CD8-positive, alpha-beta memory T cell (primary cell): ENCODE data around the gene C5orf15. TPM values are rescaled to one million over a fixed set of nuclear protein-coding genes. Genes with fewer than 3 reads are reported as not detected.
A peak's percentile ranks its signal among the peaks of the same experiment; 100 is the strongest.

Source experiments
- CTCF ChIA-PET: fragments of 350-600 bp; sonication (Branson Sonifier 250); formaldehyde crosslinking; loops from one replicate; lab custom pipeline; 2021; ENCODE audit warnings: antibody characterized with exemption; lab: Charles Lee
- POLR2A ChIA-PET: fragments of 350-600 bp; sonication (Branson Sonifier 250); formaldehyde crosslinking; loops from one replicate; lab custom pipeline; 2021; ENCODE audit warnings: antibody characterized with exemption; lab: Charles Lee
- DNase-seq, 5 donors: peaks; one replicate each; pipeline versions ENCODE4 v3.0.0 to v3.0.0-alpha.2; 2020 to 2022; ENCODE audit warnings: mixed read lengths in 1 of 5
- H3K27ac ChIP-seq: one replicate; pipeline ENCODE4 v1.7.0; 2013; ENCODE audit warnings: low read depth, mild to moderate bottlenecking, low read length, moderate library complexity
- H3K27me3 ChIP-seq: 2 replicates; pipeline ENCODE4 v1.7.0; 2013; ENCODE audit warnings: low read length, mild to moderate bottlenecking; ENCODE audit not compliant: insufficient read depth, poor library complexity, severe bottlenecking
- H3K36me3 ChIP-seq: 2 replicates; pipeline ENCODE4 v1.7.0; 2013; ENCODE audit warnings: mild to moderate bottlenecking, low read length, moderate library complexity; ENCODE audit not compliant: insufficient read depth
- H3K4me1 ChIP-seq: 2 replicates; pipeline ENCODE4 v1.7.0; 2013; ENCODE audit warnings: mild to moderate bottlenecking, low read length, moderate library complexity; ENCODE audit not compliant: insufficient read depth
- H3K4me3 ChIP-seq: 2 replicates; pipeline ENCODE4 v1.7.0; 2013; ENCODE audit warnings: mild to moderate bottlenecking, low read length
- H3K9me3 ChIP-seq: 2 replicates; pipeline ENCODE4 v1.7.0; 2013; ENCODE audit warnings: mild to moderate bottlenecking, low read length
- H3K27ac Mint-ChIP-seq, 8 donors: one replicate each; pipeline ENCODE4 v1.8.0; 2020 to 2021; ENCODE audit warnings: mixed read lengths in 8 of 8, mild to moderate bottlenecking in 6 of 8, inconsistent platforms in 3 of 8, moderate library complexity in 3 of 8
- H3K27me3 Mint-ChIP-seq, 2 donors: one replicate each; pipeline ENCODE4 v1.8.0; 2020 to 2021; ENCODE audit warnings: mixed read lengths in 2 of 2, mild to moderate bottlenecking in 1 of 2, moderate library complexity in 1 of 2
- H3K36me3 Mint-ChIP-seq, 3 donors: one replicate each; pipeline ENCODE4 v1.8.0; 2020 to 2021; ENCODE audit warnings: mixed read lengths in 3 of 3, inconsistent platforms in 1 of 3, mild to moderate bottlenecking in 1 of 3
- H3K4me1 Mint-ChIP-seq, 3 donors: one replicate each; pipeline ENCODE4 v1.8.0; 2020 to 2021; ENCODE audit warnings: mixed read lengths in 3 of 3, inconsistent platforms in 1 of 3, mild to moderate bottlenecking in 1 of 3
- H3K4me3 Mint-ChIP-seq, 7 donors: one replicate each; pipeline ENCODE4 v1.8.0; 2020 to 2021; ENCODE audit warnings: mixed read lengths in 7 of 7, mild to moderate bottlenecking in 6 of 7, moderate library complexity in 4 of 7, inconsistent platforms in 2 of 7
- H3K9me3 Mint-ChIP-seq, 5 donors: one replicate each; pipeline ENCODE4 v1.8.0; 2020 to 2022; ENCODE audit warnings: mixed read lengths in 5 of 5, mild to moderate bottlenecking in 3 of 5, moderate library complexity in 2 of 5, inconsistent platforms in 1 of 5
- polyA plus RNA-seq: library from polyadenylated mRNA; unstranded; fragments of 300-500 nt; fragmentation: Illumina TruSeq; gene quantifications from one replicate; pipeline ENCODE4 v1.2.3, GENCODE V29; 2021
- total RNA-seq, 2 experiments: library from RNA; stranded (reverse); gene quantifications; one replicate each; pipeline ENCODE4 v1.2.3, GENCODE V29; 2021

Gene C5orf15
- total and polyA plus RNA-seq, 3 experiments from 2014 or later = 21.7 to 25.4 (median 21.8) TPM

DNA sequence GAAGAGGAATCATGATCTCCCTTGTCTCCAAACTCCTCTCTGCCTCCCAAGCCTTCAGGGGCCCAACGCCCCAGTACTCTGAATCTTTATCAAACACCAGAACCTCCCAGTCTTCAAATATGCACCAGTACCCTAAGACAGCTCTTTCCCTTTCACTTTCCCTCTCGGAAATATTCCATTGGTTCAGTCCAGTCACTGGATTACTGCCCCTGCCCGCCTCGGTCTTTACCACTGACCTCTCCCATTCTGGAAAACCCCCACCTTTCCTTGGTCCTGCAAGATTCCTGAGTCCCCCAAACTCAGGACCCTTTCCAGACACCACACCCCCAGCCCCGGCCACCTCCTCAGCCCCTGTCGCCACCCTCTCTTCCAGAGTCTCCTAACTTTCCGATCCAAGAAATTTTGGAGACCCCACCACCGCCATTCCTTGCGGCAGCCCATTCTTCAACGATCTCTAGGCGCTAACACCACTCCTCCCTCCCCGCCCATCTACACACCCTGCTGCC lies 674 bp downstream of the C5orf15 start:
- Histone ChIP-seq H3K4me3 (peak overlapping the region; percentile 92), H3K27me3 (no peaks in the 10 kb centered on the region), H3K4me1 (peaks cover 30% of the 10 kb centered on the region), H3K9me3 (no peaks in the 10 kb centered on the region), H3K27ac (peak overlapping the region; percentile 92), H3K36me3 (no peaks in the 10 kb centered on the region)
- CTCF ChIA-PET = no interaction called here
- Mint-ChIP-seq H3K27me3 (no peaks in the 10 kb centered on the region), H3K4me3 (peak overlapping the region; percentile 94 to 98 (median 97)), H3K36me3 (peaks cover 0 to 41% (median 7%) of the 10 kb centered on the region in 3 donors), H3K9me3 (no peaks in the 10 kb centered on the region), H3K4me1 (peaks cover 46 to 67% (median 66%) of the 10 kb centered on the region in 3 donors), H3K27ac (peak overlapping the region; percentile 97 to 100 (median 98))
- DNase-seq = peak in 3 of 5 donors; percentile 6 to 13 (median 11)
- POLR2A ChIA-PET = no interaction called here

DNA sequence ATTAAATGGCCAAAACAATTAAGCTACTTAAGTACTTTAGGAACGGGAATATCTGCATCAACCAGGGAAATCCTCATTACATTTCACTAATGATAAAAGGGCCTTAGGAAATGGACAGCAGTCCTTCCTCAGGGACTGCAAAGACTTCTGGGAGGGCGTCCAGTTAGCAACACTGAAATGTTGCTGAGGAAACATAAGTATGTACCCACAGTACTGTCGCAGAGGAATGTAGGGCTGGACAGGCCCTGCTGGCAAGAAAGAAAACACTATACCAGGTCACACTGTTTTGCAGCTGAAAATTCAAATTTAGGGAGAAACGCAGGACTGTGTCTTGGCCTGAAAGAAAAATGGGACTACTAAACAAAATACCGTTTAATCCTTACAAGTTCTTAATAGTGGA lies 1.3 kb downstream of the C5orf15 start:
- Histone ChIP-seq H3K27ac (peak overlapping the region; percentile 92), H3K9me3 (no peaks in the 10 kb centered on the region), H3K4me3 (no peak overlapping the region), H3K4me1 (peaks cover 34% of the 10 kb centered on the region), H3K36me3 (no peaks in the 10 kb centered on the region), H3K27me3 (no peaks in the 10 kb centered on the region)
- peaks cover 52 to 73% (median 72%) of the 10 kb centered on the region in 3 donors for H3K4me1 Mint-ChIP-seq
- CTCF ChIA-PET = no interaction called here
- peak overlapping the region; percentile 60 to 100 (median 98) for H3K27ac Mint-ChIP-seq
- POLR2A ChIA-PET = no interaction called here
- no peaks in the 10 kb centered on the region for H3K27me3 Mint-ChIP-seq
- peak overlapping the region; percentile 94 to 98 (median 97) for H3K4me3 Mint-ChIP-seq
- peaks cover 0 to 35% (median 7%) of the 10 kb centered on the region in 3 donors for H3K36me3 Mint-ChIP-seq
- H3K9me3 Mint-ChIP-seq = no peaks in the 10 kb centered on the region
- no peak for DNase-seq

DNA sequence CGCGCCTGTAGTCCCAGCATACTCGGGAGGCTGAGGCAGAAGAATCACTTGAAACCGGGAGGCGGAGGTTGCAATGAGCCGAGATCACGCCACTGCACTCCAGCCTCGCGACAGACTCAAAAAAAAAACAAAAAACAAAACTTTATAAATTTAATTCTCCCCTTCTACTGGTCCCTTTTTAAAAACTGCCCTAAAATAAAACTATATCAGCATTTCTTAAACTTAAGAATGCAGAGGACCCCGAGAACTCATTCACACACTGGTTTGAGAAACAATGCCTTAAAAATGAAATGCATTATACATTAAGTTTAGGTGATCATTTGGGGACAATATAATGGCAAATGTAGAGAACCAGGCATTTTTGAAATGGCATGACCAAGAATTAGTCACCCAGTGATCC lies 2.3 kb downstream of the C5orf15 start:
- H3K9me3 Mint-ChIP-seq = no peaks in the 10 kb centered on the region
- peak overlapping the region in 4 of 8 donors; percentile 14 to 97 (median 60) for H3K27ac Mint-ChIP-seq
- no peak overlapping the region for H3K4me3 ChIP-seq
- no peaks in the 10 kb centered on the region for H3K9me3 ChIP-seq
- H3K27me3 Mint-ChIP-seq = no peaks in the 10 kb centered on the region
- DNase-seq = no peak
- H3K36me3 ChIP-seq = no peaks in the 10 kb centered on the region
- H3K4me3 Mint-ChIP-seq = peak overlapping the region in 1 of 7 donors; percentile 95
- no peak overlapping the region for H3K27ac ChIP-seq
- ChIA-PET POLR2A (no interaction called here), CTCF (no interaction called here)
- peaks cover 52 to 74% (median 73%) of the 10 kb centered on the region in 3 donors for H3K4me1 Mint-ChIP-seq
- H3K36me3 Mint-ChIP-seq = peaks cover 0 to 26% (median 7%) of the 10 kb centered on the region in 3 donors
- peaks cover 34% of the 10 kb centered on the region for H3K4me1 ChIP-seq
- H3K27me3 ChIP-seq = no peaks in the 10 kb centered on the region

DNA sequence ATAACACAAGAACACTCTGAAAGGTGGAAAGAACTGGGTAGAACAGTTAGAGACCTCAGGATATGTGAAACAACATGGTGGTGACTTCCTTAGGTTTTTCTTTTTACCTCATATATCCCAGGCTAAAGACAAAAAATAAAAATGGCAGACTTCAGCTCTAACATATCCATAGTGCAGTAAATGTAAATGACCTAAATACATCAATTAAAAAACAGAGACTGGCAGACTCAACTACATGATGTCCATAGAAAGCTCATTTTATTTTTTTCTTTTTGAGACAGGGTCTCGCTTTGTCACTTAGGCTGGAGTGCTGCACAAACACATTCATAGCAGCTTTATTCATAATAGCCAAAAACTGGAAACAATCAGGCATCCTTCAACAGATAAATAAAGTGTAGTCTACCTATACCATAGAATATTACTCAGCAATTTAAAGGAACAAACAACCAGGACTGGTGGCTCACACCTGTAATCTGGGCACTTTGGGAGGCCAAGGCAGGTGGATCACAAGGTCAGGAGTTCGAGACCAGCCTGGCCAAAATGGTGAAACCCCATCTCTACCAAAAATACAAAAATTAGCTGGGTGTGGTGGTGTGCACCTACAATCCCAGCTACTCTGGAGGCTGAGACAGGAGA lies 4.8 kb downstream of the C5orf15 start:
- no peaks in the 10 kb centered on the region for H3K27me3 Mint-ChIP-seq
- peak overlapping the region in 1 of 7 donors; percentile 25 for H3K4me3 Mint-ChIP-seq
- no peaks in the 10 kb centered on the region for H3K9me3 Mint-ChIP-seq
- H3K9me3 ChIP-seq = no peaks in the 10 kb centered on the region
- ChIA-PET CTCF (interaction anchor here (1.3 to 1.6 kb wide), 2 partner anchors 10 to 16 kb away, joined by 4 to 5 read pairs; no protein-coding TSS in a partner anchor), POLR2A (no interaction called here)
- H3K4me1 ChIP-seq = peaks cover 24% of the 10 kb centered on the region
- peak overlapping the region in 4 of 8 donors; percentile 0 to 31 (median 21) for H3K27ac Mint-ChIP-seq
- no peaks in the 10 kb centered on the region for H3K36me3 ChIP-seq
- H3K4me1 Mint-ChIP-seq = peaks cover 50 to 76% (median 72%) of the 10 kb centered on the region in 3 donors
- no peak overlapping the region for H3K4me3 ChIP-seq
- no peak for DNase-seq
- no peaks in the 10 kb centered on the region for H3K27me3 ChIP-seq
- H3K27ac ChIP-seq = no peak overlapping the region
- H3K36me3 Mint-ChIP-seq = peaks cover 0 to 34% (median 7%) of the 10 kb centered on the region in 3 donors

DNA sequence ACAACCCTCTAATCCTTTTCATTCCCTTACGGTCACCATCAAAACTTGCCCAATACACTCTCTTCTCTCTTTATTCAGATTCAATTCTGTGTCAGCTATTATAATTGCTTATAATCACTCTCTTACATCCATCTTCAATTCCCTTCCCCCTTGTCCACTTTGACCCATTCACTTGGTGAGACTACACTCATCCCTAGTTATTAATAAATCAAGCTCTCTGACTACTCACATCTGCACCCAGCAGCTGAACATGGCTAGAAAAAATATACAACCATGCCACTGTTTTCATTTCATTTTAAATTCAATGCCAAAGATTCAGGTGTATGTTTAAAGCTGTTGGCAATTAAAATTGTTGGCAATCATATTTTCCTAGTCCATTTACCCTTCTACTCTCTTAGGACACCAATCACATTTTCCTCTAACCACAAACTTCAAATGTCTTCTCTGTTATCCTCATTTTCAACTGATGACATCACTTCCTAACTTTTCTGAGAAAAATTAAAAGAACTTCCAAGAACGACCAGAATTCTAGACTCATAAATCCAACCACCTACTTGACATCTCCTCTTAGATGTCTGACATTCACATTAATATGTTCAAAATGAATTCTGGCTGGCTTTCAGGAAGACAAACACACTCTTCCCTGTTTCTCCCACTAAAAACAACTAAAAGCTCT lies 5.5 kb downstream of the C5orf15 start:
- Mint-ChIP-seq H3K27me3 (no peaks in the 10 kb centered on the region), H3K9me3 (no peaks in the 10 kb centered on the region), H3K4me3 (no peak overlapping the region), H3K36me3 (peaks cover 0 to 29% (median 7%) of the 10 kb centered on the region in 3 donors), H3K4me1 (peaks cover 44 to 71% (median 66%) of the 10 kb centered on the region in 3 donors), H3K27ac (peak overlapping the region in 7 of 8 donors; percentile 0 to 58 (median 31))
- Histone ChIP-seq H3K27ac (no peak overlapping the region), H3K4me3 (no peak overlapping the region), H3K9me3 (no peaks in the 10 kb centered on the region), H3K4me1 (peaks cover 24% of the 10 kb centered on the region), H3K36me3 (no peaks in the 10 kb centered on the region), H3K27me3 (no peaks in the 10 kb centered on the region)
- ChIA-PET CTCF (interaction anchor here (1.3 to 1.6 kb wide), 2 partner anchors 10 to 17 kb away, joined by 4 to 5 read pairs; no protein-coding TSS in a partner anchor), POLR2A (no interaction called here)
- no peak for DNase-seq

DNA sequence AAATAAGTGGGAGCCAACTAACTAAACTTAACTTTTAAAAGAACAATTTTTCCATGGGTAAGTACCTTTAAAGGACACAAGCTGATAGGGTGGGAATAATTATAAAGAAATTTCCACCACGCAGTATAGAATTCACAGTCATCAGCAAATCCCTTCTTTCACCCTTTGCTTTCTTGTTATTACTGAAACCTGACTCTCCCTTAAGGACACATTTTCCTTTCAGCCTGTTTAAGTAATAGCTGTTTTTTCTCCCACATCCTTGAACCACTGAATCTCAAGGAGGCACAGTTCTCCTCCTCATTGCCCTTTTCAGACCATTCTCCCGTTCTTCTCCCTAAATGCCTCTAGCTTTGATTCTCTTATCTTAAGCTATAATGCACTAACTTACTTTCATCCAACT lies 6.3 kb downstream of the C5orf15 start:
- no peaks in the 10 kb centered on the region for H3K27me3 Mint-ChIP-seq
- H3K27ac Mint-ChIP-seq = peak overlapping the region in 5 of 8 donors; percentile 7 to 84 (median 58)
- Histone ChIP-seq H3K27me3 (no peaks in the 10 kb centered on the region), H3K4me1 (peaks cover 17% of the 10 kb centered on the region), H3K27ac (no peak overlapping the region), H3K4me3 (no peak overlapping the region), H3K9me3 (no peaks in the 10 kb centered on the region), H3K36me3 (peaks cover 1% of the 10 kb centered on the region)
- ChIA-PET POLR2A (interaction anchor here (0.7 kb wide), 1 partner anchor 29 kb away, joined by 4 read pairs; no protein-coding TSS in a partner anchor), CTCF (interaction anchor here (0.8 to 1.6 kb wide), 3 partner anchors 9 to 34 kb away, joined by 3 to 4 read pairs (median 3); no protein-coding TSS in a partner anchor)
- DNase-seq = no peak
- H3K36me3 Mint-ChIP-seq = peaks cover 0 to 37% (median 11%) of the 10 kb centered on the region in 3 donors
- peaks cover 39 to 71% (median 65%) of the 10 kb centered on the region in 3 donors for H3K4me1 Mint-ChIP-seq
- H3K4me3 Mint-ChIP-seq = no peak overlapping the region
- no peaks in the 10 kb centered on the region for H3K9me3 Mint-ChIP-seq

DNA sequence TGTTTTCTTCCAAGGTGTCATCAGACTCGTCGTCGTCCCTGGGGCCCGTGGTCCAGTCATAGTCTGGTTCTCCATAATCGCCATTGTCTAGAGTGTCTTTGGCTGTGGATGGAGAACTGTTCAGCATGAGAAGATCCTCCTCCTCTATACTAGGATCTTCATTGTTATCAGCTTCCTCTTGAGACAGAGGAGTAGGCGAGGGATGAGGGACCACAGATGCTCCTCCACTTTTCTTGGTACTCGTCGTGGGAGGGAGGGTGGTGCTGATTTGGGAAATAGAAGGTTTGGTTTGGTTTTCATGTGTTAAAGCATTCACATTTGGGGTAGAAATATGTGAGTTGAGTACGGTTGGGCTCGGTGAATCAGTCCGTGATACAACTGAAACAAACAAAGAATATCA lies 8.8 kb downstream of the C5orf15 start:
- Mint-ChIP-seq H3K4me3 (no peak overlapping the region), H3K27me3 (no peaks in the 10 kb centered on the region), H3K27ac (peak overlapping the region in 5 of 8 donors; percentile 24 to 55 (median 34)), H3K9me3 (no peaks in the 10 kb centered on the region), H3K36me3 (peaks cover 0 to 55% (median 11%) of the 10 kb centered on the region in 3 donors), H3K4me1 (peaks cover 28 to 49% (median 45%) of the 10 kb centered on the region in 3 donors)
- Histone ChIP-seq H3K4me1 (peaks cover 14% of the 10 kb centered on the region), H3K27ac (no peak overlapping the region), H3K36me3 (peaks cover 8% of the 10 kb centered on the region), H3K4me3 (no peak overlapping the region), H3K27me3 (no peaks in the 10 kb centered on the region), H3K9me3 (no peaks in the 10 kb centered on the region)
- DNase-seq = no peak
- ChIA-PET POLR2A (no interaction called here), CTCF (no interaction called here)
